A172 (cell line): ENCODE measurements around the gene RHOBTB1. TPM values are rescaled to one million over a fixed set of nuclear protein-coding genes. Genes with fewer than 3 reads are reported as not detected.

Experiments
- DNase-seq: peaks from one replicate; pipeline ENCODE4 v3.0.0-alpha.2; 2015; ENCODE audit warnings: low spot score
- total RNA-seq: library from RNA; depleted of rRNA; stranded (reverse); fragments of >200 nt; shearing (Covaris generic); gene quantifications from 2 replicates; pipeline ENCODE4 v1.2.3, GENCODE V29; 2014; rRNA removed

RHOBTB1 gene
- total RNA-seq, 1 experiment from 2014 or later, result 44.4 TPM

DNA sequence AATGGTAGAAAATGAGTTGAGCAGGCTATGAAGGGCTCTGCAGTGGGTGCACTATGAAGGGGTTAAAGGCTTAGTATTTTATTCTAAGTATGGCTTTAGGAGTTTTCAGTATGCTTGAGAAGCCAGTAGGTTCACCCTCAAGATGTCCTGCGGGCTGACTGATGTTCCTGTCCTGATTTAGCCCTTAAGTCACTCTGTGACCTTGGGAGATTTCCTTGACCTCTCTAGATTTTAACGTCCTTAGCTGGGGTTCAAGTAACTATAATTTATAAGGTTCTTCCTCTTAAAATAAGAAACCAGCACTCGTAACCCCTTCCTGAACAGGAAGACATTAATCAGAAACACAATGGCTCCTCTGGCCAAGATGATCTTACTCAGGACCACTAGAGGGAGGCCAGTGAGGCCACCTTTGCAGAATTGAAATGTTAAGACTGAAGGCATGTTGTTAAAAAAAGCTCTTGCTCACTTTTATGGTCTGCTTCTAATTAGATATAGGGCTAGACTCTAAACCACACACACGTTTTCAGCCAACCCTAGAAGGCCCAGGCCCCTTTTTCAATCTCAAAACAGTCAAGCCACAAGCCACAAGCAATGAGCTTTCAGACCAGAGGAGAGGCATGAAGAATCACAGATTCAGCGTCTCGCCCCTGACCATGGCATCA lies 123.8 kb downstream of the RHOBTB1 start:
- peak; percentile 72 for DNase-seq

Other genes starting within 250 kb of the RHOBTB1 start
- 230 and 248 TPM in 2 replicates for gene CDK1, start 165.7 kb downstream of the RHOBTB1 start, total RNA-seq